K562 (cell line): ENCODE measurements around the gene RGS9. TPM values are rescaled to one million over a fixed set of nuclear protein-coding genes. Genes with fewer than 3 reads are reported as not detected.

ENCODE experiments used
- ATAC-seq: fragments of 200-7000 bp; cut with Tn5 transposase; 3 replicates; pipeline ENCODE4 v1.9.1; 2020; ENCODE audit warnings: moderate library complexity
- BruUV-seq: library from RNA; stranded (reverse); fragments of 400-500 nt; replicated peaks from 2 replicates; lab custom pipeline; 2021; lab: Mats Ljungman, UMichigan
- CTCF ChIA-PET: fragments of 300-600 bp; formaldehyde crosslinking; extraction: SDS; loops from one replicate; lab custom pipeline; 2021; ENCODE audit warnings: low intra/inter-chr PET ratio; lab: Yijun Ruan, JAX
- POLR2A ChIA-PET: fragments of 300-600, 350-650 bp; sonication (Branson Sonifier 250); formaldehyde crosslinking; extraction: SDS; loops from one replicate; lab custom pipeline; 2021; ENCODE audit warnings: antibody characterized with exemption, inconsistent platforms; lab: Yijun Ruan, JAX
- DNase-seq, 4 experiments: peaks; one replicate each; pipeline versions ENCODE4 v3.0.0 to v3.0.0-alpha.2; 2011 to 2018; ENCODE audit warnings: low spot score in 3 of 4, mixed read lengths in 3 of 4; ENCODE audit errors: extremely low read depth in 1 of 4
- FAIRE-seq: peaks from 2 replicates; lab custom pipeline; 2011; peaks lifted over from hg19 to GRCh38; lab: Jason Lieb, UNC
- H2AFZ ChIP-seq: 2 replicates; pipeline ENCODE4 v1.6.0; 2011; ENCODE audit warnings: low read depth, low read length, control low read depth, inconsistent platforms
- H3K27ac ChIP-seq: fragments of 200-600 bp; 3 replicates; pipeline ENCODE4 v1.8.0; 2011; ENCODE audit warnings: low read depth, mild to moderate bottlenecking, control low read depth, inconsistent platforms, low read length, moderate library complexity, mixed read lengths; ENCODE audit errors: extremely low read depth
- H3K27me3 ChIP-seq, 2 experiments: fragments of 300-600 bp in 1 of 2; 2 replicates in 1 of 2; 3 replicates in 1 of 2; pipeline versions ENCODE4 v1.6.0 to v1.8.0; 2011; ENCODE audit warnings: inconsistent platforms in 2 of 2, low read length in 2 of 2, mild to moderate bottlenecking in 1 of 2, mixed read lengths in 1 of 2, moderate library complexity in 1 of 2; ENCODE audit not compliant: control insufficient read depth in 2 of 2, insufficient read depth in 2 of 2
- H3K36me3 ChIP-seq: fragments of 300-600 bp; 3 replicates; pipeline ENCODE4 v1.8.0; 2011; ENCODE audit warnings: mild to moderate bottlenecking, low read length, inconsistent platforms; ENCODE audit not compliant: control insufficient read depth, insufficient read depth
- H3K4me1 ChIP-seq, 2 experiments: fragments of 200-600 bp in 1 of 2; replicated peaks in 1 of 2; 2 replicates in 1 of 2; 3 replicates in 1 of 2; pipeline versions ENCODE4 v1.5.1 to v1.8.0; 2011; ENCODE audit warnings: inconsistent platforms in 2 of 2, low read length in 2 of 2, mild to moderate bottlenecking in 1 of 2, mixed read lengths in 1 of 2, moderate library complexity in 1 of 2; ENCODE audit not compliant: control insufficient read depth in 2 of 2, insufficient read depth in 2 of 2
- H3K4me2 ChIP-seq: 2 replicates; pipeline ENCODE4 v1.6.1; 2011; ENCODE audit warnings: low read length, control low read depth, inconsistent platforms, mixed read lengths; ENCODE audit not compliant: insufficient read depth
- H3K4me3 ChIP-seq: fragments of 200-600 bp; sonication (generic), shearing (Covaris generic); 2 replicates; pipeline ENCODE4 v1.5.1; 2016; ENCODE audit warnings: control low read depth, inconsistent platforms
- H3K79me2 ChIP-seq: fragments of 200-600 bp; 3 replicates; pipeline ENCODE4 v1.8.0; 2011; ENCODE audit warnings: low read length, inconsistent platforms; ENCODE audit not compliant: control insufficient read depth, insufficient read depth
- H3K9ac ChIP-seq, 2 experiments: 2 replicates each; pipeline versions ENCODE4 v1.6.0 to v1.6.1; 2011; ENCODE audit warnings: low read depth in 2 of 2, low read length in 2 of 2, control low read depth in 1 of 2, inconsistent platforms in 1 of 2, mild to moderate bottlenecking in 1 of 2, mixed read lengths in 1 of 2; ENCODE audit not compliant: insufficient read depth in 1 of 2
- H3K9me1 ChIP-seq: one replicate; pipeline ENCODE4 v1.6.0; 2011; ENCODE audit warnings: inconsistent platforms, mild to moderate bottlenecking, low read length, moderate library complexity; ENCODE audit not compliant: control insufficient read depth, insufficient read depth
- H3K9me3 ChIP-seq: replicated peaks from 2 replicates; pipeline ENCODE4 v1.5.1; 2011; ENCODE audit warnings: low read depth, low read length, inconsistent platforms; ENCODE audit not compliant: control insufficient read depth, insufficient read depth
- H4K20me1 ChIP-seq: replicated peaks from 2 replicates; pipeline ENCODE4 v1.6.1; 2011; ENCODE audit warnings: low read length, inconsistent platforms, mixed read lengths; ENCODE audit not compliant: control insufficient read depth, insufficient read depth
- ARID1B ChIP-seq: fragments of 450-650 bp; IDR thresholded peaks from 2 replicates; pipeline ENCODE4 v1.6.1; 2016; ENCODE audit warnings: antibody characterized with exemption, mild to moderate bottlenecking, inconsistent platforms
- CEBPB ChIP-seq: fragments of 450-650 bp; IDR thresholded peaks from 2 replicates; pipeline ENCODE4 v1.6.1; 2016; ENCODE audit warnings: missing genetic modification characterization, missing compliant biosample characterization
- CEBPG ChIP-seq, 3 experiments: fragments of 200-800 bp in 1 of 3; sonication (Bioruptor generic) in 1 of 3; sonication (generic) in 1 of 3; formaldehyde crosslinking in 1 of 3; IDR thresholded peaks in 2 of 3; conservative IDR thresholded peaks in 1 of 3; 2 replicates each; pipeline versions ENCODE4 v1.6.1 to v1.8.0; 2016 to 2022; ENCODE audit warnings: missing compliant biosample characterization in 2 of 3, missing genetic modification characterization in 2 of 3, mild to moderate bottlenecking in 1 of 3, missing genetic modification reagents in 1 of 3
- HDAC6 ChIP-seq: IDR thresholded peaks from 2 replicates; pipeline ENCODE4 v1.6.1; 2012; ENCODE audit warnings: low read depth, mild to moderate bottlenecking, control low read depth, inconsistent platforms, low read length, moderate library complexity
- HLTF ChIP-seq: fragments of 450-650 bp; IDR thresholded peaks from 2 replicates; pipeline ENCODE4 v1.6.1; 2016
- MYC ChIP-seq, 2 experiments: fragments of 250-450 bp in 1 of 2; sonication (Bioruptor Pico) in 1 of 2; IDR thresholded peaks; 2 replicates each; pipeline versions ENCODE4 v1.5.1 to v1.6.1; 2012 to 2021; ENCODE audit warnings: low read depth in 2 of 2, borderline replicate concordance in 1 of 2, improper control_type of control experiment in 1 of 2, low read length in 1 of 2, mild to moderate bottlenecking in 1 of 2, moderate library complexity in 1 of 2
- STAT5B ChIP-seq: fragments of 250-450 bp; sonication (Bioruptor Pico); IDR thresholded peaks from 2 replicates; pipeline ENCODE4 v1.8.0; 2021; ENCODE audit warnings: mild to moderate bottlenecking, inconsistent platforms
- ZC3H11A ChIP-seq: IDR thresholded peaks from 2 replicates; pipeline ENCODE4 v1.6.1; 2012; ENCODE audit warnings: low read depth, low read length, improper control_type of control experiment
- ZNF408 ChIP-seq: fragments of 250-450 bp; sonication (Bioruptor Pico); IDR thresholded peaks from 2 replicates; pipeline ENCODE4 v1.4.0; 2020; ENCODE audit warnings: low read depth, mild to moderate bottlenecking, moderate library complexity
- WGBS: fragments of 100-300 bp; shearing (Covaris generic); methylation state at CpG from one replicate; pipeline ENCODE4 v1.1.6; 2016; ENCODE audit warnings: low coverage, mixed read lengths; ENCODE audit not compliant: insufficient coverage; ENCODE audit errors: missing lambda C conversion rate; 5-methylcytosine and 5-hydroxymethylcytosine counted together
- in situ Hi-C: fragments of 300-500 bp; cut with MboI; formaldehyde crosslinking; loops from 4 replicates; pipeline ENCODE4 v1.15.0; 2018; ENCODE audit warnings: inconsistent platforms, mixed read lengths
- intact Hi-C: fragments of 100-400 bp; cut with micrococcal nuclease; formaldehyde crosslinking; loops from 2 replicates; pipeline ENCODE4 v1.14.2; 2022
- polyA plus RNA-seq, 8 experiments: library from polyadenylated mRNA; depleted of rRNA in 4 of 8; stranded (reverse) in 5 of 8; unstranded in 3 of 8; fragments of >200 nt; fragmentation: Nextera tagmentation in 2 of 8; fragmentation: Illumina TruSeq in 1 of 8; extraction: Ambion mirVana in 2 of 8; extraction: Trizol in 1 of 8; gene quantifications; 2 replicates each; pipeline versions ENCODE4 v1.2.1 to v1.2.3, GENCODE V29; 2011 to 2014; ENCODE audit warnings: inconsistent platforms in 1 of 8, missing spikeins in 1 of 8
- total RNA-seq, 7 experiments: library from RNA; depleted of rRNA in 6 of 7; stranded (reverse); fragments of >200 nt in 6 of 7; fragmentation: Illumina TruSeq in 2 of 7; extraction: Trizol in 2 of 7; gene quantifications; 2 replicates each; pipeline versions ENCODE4 v1.2.1 to v1.2.3, GENCODE V29; 2011 to 2021; ENCODE audit warnings: low replicate concordance in 1 of 7
- TF ChIP-seq, protein P1 (sequence below), 2 experiments: fragments of 450-650 bp in 1 of 2; sonication (generic) in 1 of 2; formaldehyde crosslinking in 1 of 2; IDR thresholded peaks in 1 of 2; conservative IDR thresholded peaks in 1 of 2; 2 replicates each; pipeline versions ENCODE4 v1.6.1 to v1.8.1; 2016 to 2023; ENCODE audit warnings: mild to moderate bottlenecking in 2 of 2, moderate library complexity in 2 of 2, inconsistent platforms in 1 of 2, missing genetic modification reagents in 1 of 2
- TF ChIP-seq, protein P2 (sequence below): sonication (generic); formaldehyde crosslinking; IDR thresholded peaks from 2 replicates; pipeline ENCODE4 v1.4.0; 2020; ENCODE audit warnings: mild to moderate bottlenecking, missing genetic modification reagents
- TF ChIP-seq, protein P3 (sequence below): fragments of 450-650 bp; IDR thresholded peaks from 2 replicates; pipeline ENCODE4 v1.6.1; 2016

Gene RGS9
- total and polyA plus RNA-seq, 9 of the 15 experiments (the other 6 are each of a cell fraction or from before 2014, with no cell fraction given): 0.18 to 1.4 (median 0.55) TPM

DNA sequence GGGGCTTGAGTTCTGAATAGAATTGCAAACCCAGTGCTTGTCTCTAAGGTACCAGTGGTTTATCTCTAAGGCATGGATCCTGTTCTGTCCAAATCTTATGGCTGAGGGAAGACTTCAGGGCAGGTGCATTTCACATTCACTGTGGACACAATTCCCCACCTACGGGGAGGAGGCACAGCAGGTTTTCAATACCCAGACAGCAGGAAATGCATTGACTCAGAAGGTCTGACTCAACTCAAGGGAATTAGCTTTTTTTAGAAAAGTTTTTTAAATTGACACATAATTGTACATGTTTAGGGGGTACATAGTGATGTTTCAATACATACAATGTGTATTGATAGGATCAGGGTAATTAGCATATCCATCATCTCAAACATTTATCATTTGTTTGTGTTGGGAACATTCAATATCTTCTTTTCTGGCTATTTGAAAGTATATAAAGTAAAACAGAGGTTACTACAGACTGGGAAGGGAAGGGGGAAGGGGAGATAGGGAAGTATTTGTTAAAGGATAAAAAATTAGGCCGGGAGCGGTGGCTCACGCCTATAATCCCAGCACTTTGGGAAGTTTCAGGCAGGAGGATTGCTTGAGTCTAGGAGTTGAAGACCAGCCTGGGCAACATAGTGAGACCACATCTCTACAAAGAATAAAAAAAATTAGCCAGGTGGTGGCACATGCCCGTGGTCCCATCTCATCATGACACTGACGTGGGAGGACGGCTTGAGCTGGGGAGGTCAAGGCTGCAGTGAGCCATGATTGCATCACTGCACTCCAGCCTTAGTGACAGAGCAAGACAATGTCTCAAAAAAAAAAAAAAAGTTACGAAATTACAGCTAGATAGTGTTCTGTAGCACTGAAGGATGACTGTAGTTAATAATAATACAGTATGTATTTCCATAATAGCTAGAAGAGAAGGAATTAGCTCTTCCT, 54.9 kb downstream of the RGS9 start:
- Histone ChIP-seq H3K27ac (no peak overlapping the region), H3K4me3 (no peak overlapping the region), H3K9me1 (no peaks in the 10 kb centered on the region), H3K36me3 (no peaks in the 10 kb centered on the region), H3K27me3 (no peaks in the 10 kb centered on the region), H4K20me1 (no peaks in the 10 kb centered on the region), H3K4me1 (no peaks in the 10 kb centered on the region), H3K9me3 (no peaks in the 10 kb centered on the region), H2AFZ (no peak overlapping the region), H3K79me2 (no peaks in the 10 kb centered on the region), H3K4me2 (no peak overlapping the region), H3K9ac (no peak overlapping the region)
- no peak for FAIRE-seq
- CTCF ChIA-PET: no interaction called here
- 59% methylated on average over 8 of the region's 8 CpGs for WGBS
- ATAC-seq: no peak
- DNase-seq: no peak
- in situ Hi-C loops (loop anchor here (10.0 kb wide), 1 partner anchor 227 kb away; no protein-coding TSS in a partner anchor), intact Hi-C loops (loop anchor here (10.0 kb wide), 1 partner anchor 887 kb away; no protein-coding TSS in a partner anchor)
- POLR2A ChIA-PET: no interaction called here
- TF ChIP-seq, protein P1, sequence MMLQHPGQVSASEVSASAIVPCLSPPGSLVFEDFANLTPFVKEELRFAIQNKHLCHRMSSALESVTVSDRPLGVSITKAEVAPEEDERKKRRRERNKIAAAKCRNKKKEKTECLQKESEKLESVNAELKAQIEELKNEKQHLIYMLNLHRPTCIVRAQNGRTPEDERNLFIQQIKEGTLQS (IDR thresholded peaks at IDR 0.05): peak; percentile 79
- TF ChIP-seq, protein P1 (CRISPR knock-in tag; conservative IDR thresholded peaks at IDR 0.05): no peak
- TF ChIP-seq HDAC6 (no peak), STAT5B (CRISPR knock-in tag) (no peak), CEBPB (tag) (peak; percentile 82), ARID1B (no peak), HLTF (no peak), ZC3H11A (no peak), MYC (IDR thresholded peaks at IDR 0.05; ENCODE audit: low read depth, low read length) (no peak), MYC (CRISPR knock-in tag; IDR thresholded peaks at IDR 0.05; ENCODE audit: borderline replicate concordance, low read depth) (no peak), ZNF408 (no peak), CEBPG (CRISPR knock-in tag; IDR thresholded peaks at IDR 0.05) (no peak), CEBPG (tag; conservative IDR thresholded peaks at IDR 0.05 in 1 of 2, IDR thresholded peaks at IDR 0.05 in 1 of 2) (peak; percentile 59 to 79)
- TF ChIP-seq, protein P2, sequence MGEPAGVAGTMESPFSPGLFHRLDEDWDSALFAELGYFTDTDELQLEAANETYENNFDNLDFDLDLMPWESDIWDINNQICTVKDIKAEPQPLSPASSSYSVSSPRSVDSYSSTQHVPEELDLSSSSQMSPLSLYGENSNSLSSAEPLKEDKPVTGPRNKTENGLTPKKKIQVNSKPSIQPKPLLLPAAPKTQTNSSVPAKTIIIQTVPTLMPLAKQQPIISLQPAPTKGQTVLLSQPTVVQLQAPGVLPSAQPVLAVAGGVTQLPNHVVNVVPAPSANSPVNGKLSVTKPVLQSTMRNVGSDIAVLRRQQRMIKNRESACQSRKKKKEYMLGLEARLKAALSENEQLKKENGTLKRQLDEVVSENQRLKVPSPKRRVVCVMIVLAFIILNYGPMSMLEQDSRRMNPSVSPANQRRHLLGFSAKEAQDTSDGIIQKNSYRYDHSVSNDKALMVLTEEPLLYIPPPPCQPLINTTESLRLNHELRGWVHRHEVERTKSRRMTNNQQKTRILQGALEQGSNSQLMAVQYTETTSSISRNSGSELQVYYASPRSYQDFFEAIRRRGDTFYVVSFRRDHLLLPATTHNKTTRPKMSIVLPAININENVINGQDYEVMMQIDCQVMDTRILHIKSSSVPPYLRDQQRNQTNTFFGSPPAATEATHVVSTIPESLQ: no peak
- TF ChIP-seq, protein P3, sequence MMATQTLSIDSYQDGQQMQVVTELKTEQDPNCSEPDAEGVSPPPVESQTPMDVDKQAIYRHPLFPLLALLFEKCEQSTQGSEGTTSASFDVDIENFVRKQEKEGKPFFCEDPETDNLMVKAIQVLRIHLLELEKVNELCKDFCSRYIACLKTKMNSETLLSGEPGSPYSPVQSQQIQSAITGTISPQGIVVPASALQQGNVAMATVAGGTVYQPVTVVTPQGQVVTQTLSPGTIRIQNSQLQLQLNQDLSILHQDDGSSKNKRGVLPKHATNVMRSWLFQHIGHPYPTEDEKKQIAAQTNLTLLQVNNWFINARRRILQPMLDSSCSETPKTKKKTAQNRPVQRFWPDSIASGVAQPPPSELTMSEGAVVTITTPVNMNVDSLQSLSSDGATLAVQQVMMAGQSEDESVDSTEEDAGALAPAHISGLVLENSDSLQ: no peak
- TF ChIP-seq, all 486 proteins: peak for 3
- no TSS peak for BruUV-seq
